Hematopoietic multipotent progenitor cell treated with erythropoietin and hydrocortisone succinate and interleukin-3 and kit ligand, for 15 days (in vitro differentiated cells): ENCODE results near the gene HOXA13.

Source experiments
- DNase-seq: peaks from one replicate; pipeline ENCODE4 v3.0.0-alpha.2; 2015; ENCODE audit warnings: low spot score

Gene HOXA13

DNA sequence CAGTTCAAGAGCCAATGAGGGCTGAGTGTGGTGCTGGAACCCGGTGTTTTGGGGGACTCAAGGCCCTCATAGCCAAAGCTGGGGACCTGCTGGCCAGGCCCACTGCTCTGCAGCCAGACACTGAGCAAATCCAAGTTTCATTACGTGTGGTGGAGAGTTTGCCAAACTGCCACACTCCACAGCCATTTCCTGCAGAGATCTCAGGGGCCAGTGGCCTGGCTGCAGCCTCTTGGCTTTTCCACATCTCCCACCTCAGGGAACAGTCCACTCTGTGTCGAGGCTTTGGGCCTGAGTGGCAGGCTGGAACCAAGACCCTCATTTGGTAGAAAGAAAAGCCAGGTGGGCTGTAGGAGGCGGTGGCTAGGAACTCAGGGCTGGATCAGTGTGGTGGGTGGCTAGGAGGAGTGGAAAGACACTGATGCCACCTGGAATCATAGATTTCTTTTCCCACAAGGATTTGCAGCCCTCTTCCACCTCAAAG is 18.1 kb downstream of the HOXA13 start:
- DNase-seq: no peak

DNA sequence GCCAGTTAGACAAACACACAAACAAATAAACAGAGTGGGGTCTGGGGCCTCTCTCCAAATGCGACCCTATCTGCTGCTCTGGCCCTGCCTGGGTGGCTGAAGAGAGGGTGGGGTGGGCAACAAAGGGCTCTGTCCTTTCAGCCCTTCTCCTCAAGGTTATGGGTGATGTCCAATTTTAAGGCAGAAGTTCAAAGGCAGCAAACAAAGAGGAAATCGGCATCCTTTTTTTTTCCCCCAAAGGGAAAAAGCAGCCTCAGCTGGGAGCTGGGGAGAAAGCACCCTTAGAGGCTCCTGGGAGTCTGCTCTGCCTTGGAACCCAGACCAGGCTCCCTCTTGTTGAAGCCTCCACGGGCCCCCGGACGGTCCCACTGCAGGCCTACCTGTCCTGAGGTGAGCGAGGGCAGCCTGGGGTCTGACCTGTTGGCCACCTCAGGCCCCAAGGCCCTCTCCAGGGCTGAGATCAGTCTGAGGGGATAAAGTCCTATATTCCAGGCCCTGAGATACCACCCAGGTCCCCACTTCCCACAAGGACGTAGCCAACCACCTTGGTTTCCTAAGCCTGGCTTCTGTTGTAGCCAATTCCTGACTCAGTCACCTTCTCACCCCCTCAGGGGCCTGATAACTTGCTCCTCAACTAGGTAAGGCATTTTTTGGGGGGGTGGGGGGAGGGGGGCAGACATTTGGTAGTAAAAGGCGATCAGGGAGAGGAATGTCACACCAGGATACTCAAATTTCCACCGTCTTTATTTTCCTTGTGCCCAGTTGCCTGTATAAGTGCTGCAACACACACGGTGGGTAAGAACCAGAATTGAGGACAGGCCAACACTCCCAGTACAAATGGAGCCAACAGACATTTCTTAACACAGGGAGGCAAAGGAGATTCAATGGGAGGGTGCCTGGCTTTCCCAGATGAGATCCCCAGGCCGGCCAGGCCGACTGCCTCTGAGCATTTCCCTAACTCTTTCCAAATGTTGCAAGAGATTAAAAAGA is 19.2 kb downstream of the HOXA13 start:
- no peak for DNase-seq

DNA sequence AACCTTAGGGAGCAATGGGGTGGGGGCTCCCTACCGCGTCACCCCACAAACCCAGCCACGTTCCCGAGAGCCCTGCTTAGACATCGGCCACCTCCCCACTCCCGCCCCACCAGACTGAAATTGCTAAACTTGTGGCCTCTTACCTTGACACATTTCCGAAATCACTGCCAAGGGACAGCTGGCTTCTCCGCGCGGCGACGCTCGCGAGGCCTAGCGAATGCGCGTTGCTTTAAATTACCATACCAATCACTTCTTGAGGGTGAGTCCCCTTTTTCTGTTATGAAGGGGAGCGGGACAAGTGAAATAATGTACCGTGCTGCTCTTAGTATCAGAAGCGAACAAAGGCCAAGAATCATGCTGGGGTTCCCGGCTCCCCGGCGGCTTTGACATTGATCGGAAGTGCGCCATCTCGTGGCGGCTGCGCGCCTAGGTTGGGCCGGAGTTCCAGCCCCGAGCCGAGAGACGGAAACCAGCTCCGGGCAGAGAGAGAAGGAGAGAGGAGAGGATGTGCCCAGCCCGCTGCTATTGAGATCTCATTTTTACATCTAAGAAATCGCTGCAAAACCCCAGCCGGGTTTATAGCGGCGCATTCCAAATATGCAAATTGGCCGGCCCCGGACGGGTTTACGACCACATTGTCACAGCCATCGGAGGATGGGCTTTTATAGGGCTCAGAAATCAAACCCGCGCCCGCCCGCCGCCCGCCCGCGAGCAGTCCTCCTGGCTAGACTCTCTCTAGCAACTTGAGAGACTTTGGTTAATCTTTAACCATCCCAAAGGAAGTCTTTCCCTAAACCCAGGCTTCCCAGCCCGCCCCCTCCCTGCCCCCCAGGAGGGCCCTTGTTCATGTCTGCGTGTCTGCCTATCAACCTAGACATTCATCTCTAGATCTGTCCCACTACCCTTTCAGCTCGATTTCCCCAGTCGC is 20.1 kb downstream of the HOXA13 start:
- peak; percentile 42 for DNase-seq

DNA sequence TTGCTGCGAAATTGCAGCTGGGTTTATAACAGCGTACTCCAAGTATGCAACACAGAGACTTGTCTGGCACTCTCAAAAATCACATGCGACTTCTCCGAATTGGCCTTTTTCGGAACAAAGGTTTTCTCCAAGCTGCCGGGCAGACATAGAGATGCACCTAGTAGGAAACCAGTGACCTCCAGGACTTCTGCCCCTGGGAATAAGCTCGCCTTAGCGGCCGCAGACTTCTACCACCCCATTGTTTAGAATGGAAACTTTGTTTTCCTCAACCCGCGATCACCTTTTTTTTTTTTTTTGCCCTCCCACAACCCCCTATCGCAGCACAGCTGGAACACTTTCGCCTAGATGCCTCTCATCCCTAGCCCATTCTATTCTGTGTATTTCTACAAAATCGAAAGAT is 20.9 kb downstream of the HOXA13 start:
- no peak for DNase-seq

DNA sequence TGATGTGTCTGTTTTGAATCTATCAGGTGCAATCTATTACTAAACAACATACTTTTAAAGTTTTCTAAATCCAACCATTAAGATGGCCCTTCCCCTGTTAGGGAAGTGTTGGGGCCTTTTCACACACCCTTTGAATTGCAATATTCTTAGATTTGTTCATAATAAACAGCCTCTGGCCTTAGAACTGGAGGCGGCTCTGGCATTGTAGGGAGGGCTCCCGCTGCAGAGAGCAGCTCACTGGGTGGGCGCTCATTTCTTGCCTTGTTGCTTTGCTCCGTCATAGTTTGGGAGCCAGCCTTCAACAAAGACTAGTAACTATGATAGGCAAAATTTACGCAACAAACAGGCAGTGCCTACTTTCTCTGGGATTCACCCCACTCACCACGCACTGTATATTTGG is 21.5 kb downstream of the HOXA13 start:
- DNase-seq: no peak

DNA sequence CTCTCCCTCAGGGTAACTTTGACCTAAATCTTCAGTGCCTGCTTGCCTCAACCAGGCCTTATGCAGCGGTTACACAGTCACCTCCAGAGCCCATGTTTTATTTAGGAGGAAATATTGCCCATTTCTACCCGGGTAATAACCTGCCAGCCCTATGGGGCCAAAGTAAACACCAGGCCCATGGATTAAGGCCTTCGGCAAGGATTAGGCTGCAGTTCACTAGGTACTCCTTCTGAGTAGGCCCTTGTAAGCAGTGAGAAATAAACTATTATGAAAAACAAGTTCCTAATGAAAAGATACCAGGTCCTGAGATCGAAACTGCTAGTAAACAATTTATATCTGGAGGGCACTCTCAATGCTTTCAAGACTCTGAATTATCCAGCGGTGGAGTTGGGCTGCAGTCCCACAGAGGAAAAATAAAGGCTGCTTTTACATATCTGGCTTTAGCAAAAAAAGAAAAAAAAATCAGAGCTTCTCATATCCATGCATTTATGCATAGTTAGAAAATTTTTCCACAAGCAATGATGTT is 22.0 kb downstream of the HOXA13 start:
- DNase-seq: no peak

DNA sequence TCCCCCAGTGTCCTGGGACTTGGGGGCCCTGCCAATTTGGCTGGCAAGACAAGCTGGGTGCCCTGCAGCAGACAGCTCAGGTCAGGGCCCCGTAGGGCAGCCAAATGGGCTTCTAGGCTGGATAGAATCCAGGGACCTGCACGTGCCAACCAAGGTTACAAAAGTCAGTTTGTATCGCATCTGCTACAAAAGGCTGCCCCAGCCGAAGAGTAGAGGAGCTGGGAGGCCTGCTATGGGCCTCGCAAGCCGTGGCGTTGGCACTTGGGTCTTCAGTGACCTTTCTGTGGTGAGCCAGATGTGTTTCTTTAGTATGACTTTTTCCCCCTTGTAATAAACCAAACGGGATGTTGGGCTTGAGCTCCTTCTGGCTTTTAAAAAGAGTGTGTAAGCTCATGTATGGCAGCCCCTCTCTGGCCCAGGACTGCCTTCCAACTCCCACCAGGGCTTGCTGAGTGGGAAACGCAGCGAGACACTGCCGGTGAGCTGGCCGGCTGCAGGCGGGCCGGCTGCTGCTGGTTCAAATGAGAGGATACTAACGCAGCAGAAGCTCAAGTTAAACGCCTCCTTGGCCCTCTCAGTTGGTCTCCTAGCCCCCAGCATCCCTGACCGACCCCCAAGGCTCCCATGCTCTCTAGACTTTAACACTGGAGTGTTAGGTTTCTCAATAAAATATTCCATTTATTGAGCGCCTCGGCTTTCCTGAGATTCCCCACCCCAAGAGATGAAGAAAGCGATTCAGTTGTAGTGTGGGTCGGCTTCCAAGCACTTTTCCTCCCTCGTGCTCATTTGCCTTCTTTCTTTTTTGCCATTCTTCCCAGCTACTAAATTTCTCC is 22.7 kb downstream of the HOXA13 start:
- no peak for DNase-seq

DNA sequence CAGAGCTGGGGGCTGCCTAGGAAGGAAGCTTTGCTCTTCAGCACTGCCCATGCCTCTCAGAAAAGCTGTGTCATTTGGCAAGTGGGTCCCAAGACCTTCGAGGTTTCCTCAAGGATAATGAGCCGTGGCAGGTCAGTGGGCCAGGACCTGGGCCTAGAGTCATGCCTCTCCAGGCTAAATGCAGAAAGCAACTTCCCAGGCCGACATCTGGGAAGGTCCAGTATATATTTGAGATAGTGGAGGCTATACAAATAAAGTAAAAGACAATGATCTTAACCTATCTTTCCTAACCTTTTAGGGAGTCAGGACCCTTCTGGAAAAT is 23.4 kb downstream of the HOXA13 start:
- no peak for DNase-seq

DNA sequence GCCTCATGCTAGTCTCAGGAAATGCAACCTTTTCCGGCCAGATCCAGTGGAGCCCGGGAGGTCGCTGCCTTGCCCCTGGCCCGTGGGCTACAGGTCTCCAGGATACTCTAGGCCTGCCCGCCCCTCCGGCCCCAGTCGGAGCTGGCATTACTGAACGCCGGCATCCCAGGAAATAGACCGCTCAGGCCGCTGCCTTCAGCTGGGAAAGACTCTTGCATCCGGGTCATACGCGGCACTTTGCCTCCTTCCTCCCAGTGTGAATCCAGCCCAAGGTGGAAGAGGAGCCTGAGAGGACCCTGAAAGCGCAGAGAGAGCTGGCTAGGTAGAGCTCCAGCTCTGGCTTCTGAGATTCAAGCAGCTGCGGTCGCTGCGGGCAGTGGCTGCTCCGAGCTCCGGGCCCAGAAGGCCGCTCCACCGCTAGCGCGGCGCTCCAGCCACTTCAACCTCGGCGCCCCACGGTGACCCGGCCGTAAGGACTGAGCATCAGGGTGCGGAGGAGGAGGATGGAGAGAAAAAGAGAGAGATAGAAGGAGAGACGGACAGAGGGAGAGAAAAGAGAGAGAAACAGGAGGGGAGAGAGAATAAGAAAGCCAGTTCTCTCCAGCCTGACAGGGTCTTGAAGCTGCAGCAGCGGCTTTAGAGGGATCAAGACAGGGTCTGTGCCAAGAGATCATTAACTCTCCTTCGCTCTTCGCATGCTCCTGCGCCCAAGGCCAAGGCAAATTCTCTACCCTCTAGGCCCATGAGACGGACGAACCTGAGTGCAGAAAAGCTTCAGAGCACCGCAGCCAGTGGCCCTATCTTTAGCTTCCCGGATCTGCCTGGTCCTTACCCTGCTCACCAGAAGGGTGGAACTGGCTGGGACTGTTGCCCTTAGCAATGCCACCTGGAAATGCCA is 24.0 kb downstream of the HOXA13 start:
- no peak for DNase-seq

DNA sequence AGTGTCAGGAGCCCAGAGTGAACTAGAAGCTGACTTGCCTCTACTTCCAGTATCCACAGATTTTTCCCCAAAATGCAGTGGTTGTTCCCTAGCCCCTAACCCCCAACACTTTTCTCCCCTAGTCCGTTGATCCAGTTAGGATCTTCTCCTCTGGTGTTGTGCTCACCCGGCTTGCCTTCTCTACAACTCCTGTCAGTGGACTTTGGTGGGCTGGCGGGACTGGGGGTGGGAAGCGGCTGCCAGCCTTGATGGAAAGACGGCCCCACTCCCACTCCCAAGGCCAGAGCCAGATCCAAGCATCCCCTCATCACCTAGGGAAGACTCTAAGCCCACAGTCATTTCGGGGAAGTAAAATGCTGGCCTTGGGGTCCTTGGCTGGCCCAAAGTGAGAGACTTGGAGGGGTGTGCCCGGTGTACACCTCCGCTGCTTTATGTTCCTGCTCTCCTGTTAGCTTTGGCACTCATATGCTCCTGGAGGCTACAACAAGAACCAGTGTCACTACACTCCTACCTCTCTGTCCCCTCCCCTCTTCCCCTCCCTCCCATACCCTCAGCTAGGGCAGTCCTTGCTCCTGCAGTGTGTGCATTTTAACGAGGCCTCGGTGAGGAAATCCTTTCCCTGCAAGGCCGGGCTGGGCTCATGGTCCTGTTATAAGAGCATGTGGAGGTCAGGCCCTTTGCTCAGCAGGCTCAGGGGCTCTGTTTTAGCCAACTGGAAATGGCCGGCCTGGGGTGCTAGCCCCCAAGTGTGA is 24.8 kb downstream of the HOXA13 start:
- no peak for DNase-seq

DNA sequence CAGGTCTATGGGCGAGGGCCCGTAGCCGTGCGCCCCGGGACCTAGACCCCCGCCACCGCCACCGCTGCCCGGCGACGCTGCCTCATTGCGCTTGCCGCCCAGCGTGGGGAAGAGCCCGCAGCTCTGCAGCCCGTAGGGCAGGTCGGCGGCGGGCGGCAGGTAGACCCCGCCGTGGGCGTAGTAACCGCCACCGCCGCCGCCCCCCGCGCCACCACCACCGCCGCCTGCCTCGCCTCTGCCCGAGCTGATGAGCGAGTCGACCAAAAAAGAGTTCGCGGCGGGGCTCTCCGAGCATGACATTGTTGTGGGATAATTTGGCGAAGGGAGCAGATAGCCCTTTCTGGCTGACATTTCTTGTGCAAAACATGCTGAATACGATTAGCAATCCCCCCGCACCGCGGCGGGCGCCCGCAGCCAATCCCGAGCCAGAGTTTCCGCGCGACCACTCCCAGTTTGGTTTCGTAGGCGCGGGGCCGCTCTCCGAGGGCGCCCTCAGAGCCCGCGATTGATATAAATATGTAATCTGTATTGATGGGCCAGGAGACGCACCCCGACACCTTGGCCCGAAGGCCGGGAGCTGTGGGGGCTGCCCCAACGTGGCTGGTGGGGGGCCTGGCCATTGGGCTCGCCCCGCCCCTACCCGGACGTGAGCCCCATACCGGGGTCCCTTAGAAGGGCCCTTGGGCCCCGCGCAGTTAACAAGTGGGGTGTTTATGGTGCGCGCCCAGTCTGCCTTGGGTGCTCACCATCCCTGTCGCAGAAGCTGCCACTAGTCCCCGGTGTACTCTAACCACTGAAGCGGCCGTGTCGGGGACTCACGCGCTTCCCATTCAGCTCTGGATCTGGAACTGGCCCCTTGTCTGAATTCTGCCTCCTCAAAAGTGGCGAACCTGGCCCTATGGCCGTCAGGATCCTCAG is 25.7 kb downstream of the HOXA13 start, which contains the start of gene HOXA10:
TSS of gene HOXA10 (minus strand) at position 365 of the 918 bp plus-strand sequence. CDS start at position 351, 14 bp downstream.
- DNase-seq: no peak

DNA sequence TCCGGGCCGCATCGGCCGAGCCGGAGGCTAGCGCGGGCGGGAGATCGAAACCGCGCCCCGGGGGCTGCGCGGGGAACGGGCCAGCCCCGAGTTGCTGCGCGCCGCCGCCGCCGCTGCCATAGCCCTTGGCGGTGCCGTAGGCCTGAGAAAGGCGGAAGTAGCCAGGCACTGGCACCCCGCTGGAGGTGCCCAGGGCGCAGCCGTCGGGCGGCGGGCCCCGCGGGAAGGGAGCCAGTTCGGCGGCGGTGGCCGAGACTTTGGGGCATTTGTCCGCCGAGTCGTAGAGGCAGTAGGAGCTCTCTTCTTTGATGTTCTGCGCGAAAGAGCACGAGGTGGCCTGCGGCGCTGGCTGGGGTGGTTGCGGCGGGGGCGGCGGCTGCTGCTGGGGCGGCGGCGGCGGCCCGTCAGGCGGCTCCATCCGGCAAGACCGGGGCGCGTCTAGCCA is 26.4 kb downstream of the HOXA13 start:
- no peak for DNase-seq

DNA sequence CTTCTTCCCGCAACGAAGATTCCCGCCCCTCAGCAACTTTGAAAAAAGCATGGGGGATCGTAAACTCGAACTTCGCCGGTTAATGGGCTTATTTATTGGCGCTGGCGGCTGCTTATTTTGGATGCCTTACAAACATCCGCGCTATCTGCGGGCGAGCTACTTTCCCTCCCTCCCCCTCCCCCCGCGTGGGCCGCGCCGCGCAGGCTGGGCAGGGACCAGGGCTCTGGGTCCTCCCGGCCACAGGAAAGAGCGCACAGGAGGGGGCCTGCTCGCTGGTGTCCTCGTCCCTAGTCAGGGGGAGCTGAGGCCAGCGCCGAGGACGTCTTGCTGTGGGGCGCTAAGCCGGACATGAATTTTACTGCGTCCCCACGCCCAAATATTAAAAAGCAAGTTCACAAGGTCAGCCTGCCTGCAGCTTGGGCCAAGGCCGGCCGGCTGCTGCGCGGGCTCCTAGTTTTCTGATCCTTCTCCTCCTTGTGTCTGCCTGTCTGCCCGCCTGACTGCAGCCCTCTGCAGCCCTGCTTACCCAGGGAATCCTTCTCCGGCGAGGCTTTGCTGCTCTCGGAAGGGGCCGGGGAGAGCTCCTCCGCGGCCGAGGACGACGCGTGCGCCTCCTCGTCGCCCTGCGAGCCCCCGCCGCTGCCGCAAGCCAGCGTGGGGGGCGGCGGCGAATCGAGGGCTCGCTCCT is 26.9 kb downstream of the HOXA13 start:
- DNase-seq: no peak

DNA sequence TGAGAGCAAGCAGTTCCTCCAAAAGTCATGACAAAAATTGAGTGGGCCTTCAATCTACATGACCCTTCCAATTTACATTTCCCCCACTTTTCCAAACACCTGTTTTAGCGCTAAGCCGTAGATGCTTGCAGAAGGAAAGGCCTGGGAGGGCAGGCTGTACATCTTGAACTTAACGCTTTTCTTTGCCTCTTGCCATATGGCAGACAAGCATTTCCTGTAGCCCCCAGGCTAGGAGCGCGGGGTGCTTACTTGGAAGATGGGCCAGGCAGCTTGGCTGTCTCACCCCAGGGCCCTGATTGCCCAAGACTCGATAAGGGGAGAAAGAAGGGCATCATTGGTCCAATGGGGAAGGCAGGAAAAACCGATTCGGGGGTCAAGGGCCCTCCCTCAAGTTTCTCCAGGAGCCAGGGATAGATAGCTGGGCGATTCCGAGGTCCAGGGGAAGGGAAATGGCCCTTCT is 27.5 kb downstream of the HOXA13 start:
- DNase-seq: no peak

DNA sequence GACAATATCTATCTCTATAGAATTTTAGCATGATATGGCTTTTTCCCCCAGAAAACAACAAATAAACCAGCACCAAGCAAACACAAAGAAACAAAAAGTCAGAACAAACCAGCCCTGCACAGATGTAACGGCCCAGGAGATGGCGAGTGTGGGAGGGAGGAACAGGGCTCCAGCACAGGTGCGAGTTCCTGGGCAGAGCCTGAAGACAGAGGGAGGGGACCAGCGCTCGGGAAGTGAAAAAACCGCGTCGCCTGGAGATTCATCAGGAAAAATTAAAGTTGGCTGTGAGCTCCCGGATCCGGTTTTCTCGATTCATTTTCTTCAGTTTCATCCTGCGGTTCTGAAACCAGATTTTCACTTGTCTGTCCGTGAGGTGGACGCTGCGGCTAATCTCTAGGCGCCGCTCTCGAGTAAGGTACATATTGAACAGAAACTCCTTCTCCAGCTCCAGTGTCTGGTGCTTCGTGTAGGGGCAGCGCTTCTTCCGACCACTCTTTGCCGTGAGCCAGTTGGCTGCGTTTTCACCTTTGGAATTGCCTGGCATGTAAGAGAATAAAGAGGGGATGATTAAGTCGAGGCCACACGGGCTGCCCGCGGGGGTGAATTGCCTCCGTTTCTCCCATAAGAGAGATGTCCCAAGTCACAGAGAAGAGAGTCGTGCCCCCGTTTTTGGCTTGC is 28.1 kb downstream of the HOXA13 start:
- DNase-seq: no peak

DNA sequence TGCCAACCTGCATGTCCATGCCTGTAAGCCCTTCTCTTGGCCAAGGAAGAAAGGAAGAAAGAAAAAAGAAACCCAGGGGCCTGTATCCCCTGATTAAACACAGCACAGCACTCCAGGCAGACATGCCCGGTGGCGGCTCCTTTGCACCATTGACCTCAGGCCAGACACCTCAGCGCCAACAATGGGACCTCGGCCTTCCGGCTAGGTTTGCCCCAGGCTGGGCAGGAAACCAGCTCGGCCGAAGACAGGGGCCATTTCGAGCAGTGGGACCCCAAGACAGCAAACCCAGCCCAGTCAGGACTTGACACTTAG is 28.6 kb downstream of the HOXA13 start:
- DNase-seq: no peak
